ENCODE data around the gene NEK7.
"Not testable (repeated sequence)": the region's sequence is repeated elsewhere in the genome, so short reads cannot be mapped to it uniquely, and the experiment has no call there.

The NEK7 gene

DNA sequence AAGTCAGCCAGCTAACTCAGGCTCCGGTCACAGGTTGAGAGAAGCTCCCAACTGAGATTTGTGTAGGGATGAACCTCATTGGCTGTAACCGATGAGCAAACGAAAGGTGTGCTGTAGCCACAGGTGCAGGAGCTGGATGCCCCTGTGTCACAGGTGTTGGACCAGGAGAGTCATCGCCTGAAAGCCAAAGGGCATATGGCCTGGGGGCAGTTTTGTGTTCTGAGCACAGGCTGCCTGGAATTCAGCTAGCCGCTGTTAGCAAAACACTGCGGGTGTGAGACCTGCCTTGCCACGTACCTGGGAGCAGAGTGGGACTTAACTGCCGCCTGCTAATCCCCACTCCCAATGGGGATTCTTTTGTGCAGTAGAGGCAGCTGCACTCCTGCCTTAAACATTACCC, 55.3 kb downstream of the NEK7 start:
- DNase-seq, result no peak

DNA sequence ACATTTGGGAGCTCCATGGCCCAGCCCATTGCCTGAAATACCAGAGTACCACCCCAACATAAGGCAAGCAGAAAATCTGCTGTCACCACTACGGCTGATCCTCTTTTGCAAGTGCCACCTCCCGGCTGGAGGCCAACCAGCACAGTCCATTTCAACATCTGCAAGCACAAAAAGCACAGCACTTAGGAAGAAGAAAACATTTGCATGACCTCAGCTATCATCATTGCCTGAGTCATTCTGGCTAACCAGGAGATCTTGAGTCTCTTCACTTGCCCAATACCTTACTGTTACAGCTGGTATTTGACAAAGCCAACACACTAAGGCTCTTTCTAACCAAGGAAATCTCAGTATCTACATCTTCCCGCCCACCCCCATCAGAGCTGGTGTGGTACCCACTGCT, 55.9 kb downstream of the NEK7 start:
- DNase-seq, result no peak

DNA sequence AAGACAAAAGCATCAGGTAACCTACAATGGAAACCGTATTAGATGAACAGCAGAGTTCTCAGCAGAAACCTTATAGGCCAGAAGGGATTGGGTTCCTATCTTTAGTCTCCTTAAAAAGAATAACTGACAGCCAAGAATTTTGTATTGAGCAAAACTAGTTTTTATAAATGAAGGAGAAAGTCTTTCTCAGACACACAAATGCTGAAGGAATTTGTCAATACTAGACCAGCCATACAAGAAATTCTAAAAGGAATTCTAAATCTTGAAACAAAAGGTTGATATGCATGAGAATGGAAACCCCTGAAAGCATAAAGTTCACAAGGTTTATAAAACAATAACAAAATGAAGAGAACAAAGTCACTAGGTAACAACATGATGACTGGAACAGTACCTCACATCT, 58.1 kb downstream of the NEK7 start:
- no peak for DNase-seq

DNA sequence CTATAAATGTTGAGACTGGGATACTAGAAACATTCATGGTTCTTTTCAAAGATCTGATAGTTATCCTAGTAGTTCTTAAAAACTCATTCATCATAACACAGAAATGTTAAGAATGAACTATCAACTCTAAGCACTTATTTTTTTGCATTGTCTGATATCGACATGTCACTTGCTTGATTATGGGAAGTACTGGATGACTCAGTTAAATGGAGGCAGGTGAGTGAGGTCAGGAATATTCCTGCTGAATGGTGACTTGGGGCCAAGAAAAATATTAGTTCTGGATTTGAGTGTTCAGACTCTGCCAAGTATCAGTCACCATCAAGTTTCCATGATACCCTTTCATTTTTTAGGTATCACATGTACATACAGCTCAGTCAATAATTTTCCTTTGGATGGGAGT, 63.6 kb downstream of the NEK7 start:
- no peak for DNase-seq

DNA sequence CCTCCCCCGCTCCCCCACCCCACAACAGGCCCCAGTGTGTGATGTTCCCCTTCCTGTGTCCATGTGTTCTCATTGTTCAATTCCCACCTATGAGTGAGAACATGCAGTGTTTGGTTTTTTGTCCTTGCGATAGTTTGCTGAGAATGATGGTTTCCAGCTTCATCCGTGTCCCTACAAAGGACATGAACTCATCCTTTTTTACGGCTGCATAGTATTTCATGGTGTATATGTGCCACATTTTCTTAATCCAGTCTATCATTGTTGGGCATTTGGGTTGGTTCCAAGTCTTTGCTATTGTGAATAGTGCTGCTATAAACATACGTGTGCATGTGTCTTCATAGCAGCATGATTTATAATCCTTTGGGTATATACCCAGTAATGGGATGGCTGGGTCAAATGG, 70.2 kb downstream of the NEK7 start:
- DNase-seq, result not testable (repeated sequence)

DNA sequence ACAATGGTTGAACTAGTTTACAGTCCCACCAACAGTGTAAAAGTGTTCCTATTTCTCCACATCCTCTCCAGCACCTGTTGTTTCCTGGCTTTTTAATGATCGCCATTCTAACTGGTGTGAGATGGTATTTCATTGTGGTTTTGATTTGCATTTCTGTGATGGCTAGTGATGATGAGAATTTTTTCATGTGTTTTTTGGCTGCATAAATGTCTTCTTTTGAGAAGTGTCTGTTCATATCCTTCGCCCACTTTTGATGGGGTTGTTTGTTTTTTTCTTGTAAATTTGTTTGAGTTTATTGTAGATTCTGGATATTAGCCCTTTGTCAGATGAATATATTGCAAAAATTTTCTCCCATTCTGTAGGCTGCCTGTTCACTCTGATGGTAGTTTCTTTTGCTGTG, 70.7 kb downstream of the NEK7 start:
- not testable (repeated sequence) for DNase-seq

DNA sequence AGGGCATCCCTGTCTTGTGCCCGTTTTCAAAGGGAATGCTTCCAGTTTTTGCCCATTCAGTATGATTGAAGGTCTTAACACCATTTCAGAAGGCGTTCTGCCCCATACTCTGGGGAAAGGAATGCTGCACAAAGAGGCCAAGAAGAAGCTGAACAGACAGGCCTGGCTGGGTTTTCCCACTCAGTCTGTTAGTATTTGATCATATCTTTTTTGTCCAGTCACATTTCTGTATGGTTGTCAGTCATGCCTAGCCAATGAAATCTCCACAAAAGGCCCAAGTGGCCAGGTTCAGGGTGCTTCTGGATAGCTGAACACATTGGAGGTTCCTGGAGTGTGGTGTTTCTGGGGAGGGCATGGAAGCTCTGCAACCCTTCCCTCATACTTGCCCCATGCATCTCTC, 72.1 kb downstream of the NEK7 start:
- no peak for DNase-seq

DNA sequence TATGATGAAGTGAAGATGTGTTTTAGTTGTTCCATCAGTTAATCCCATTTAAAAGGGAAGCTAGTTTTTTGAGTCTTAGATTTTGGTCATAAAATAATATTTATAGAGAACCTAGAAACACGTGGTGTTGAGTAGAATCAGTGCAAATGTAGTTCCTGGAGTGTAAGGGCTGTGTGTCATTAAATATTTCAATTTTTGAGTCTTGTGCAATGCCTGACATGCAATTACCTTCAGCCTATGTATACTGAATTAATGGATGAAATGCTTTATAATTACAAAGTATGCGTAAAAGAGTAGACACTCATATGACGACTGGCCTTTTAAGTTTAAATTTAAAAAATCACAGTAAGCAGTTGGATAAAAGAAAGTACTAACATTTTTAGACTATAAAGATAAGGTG, 75.0 kb downstream of the NEK7 start:
- no peak for DNase-seq

DNA sequence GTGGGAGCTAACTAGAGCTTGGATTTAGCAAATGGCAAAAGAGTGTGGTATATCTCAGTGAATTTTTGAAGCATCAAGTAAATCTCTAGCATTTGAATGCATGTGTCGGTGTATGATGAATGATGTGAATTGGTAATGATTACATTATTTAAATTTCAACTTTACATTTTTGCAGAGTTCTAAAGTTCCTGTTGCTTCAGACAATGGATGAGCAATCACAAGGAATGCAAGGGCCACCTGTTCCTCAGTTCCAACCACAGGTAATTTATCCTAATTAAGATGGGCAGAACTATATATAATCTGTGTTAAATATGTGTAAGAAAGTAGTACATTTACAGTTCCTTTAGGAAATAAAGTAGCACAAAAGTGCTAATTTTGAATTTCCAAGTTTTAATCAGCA, 75.6 kb downstream of the NEK7 start:
- DNase-seq, result no peak

DNA sequence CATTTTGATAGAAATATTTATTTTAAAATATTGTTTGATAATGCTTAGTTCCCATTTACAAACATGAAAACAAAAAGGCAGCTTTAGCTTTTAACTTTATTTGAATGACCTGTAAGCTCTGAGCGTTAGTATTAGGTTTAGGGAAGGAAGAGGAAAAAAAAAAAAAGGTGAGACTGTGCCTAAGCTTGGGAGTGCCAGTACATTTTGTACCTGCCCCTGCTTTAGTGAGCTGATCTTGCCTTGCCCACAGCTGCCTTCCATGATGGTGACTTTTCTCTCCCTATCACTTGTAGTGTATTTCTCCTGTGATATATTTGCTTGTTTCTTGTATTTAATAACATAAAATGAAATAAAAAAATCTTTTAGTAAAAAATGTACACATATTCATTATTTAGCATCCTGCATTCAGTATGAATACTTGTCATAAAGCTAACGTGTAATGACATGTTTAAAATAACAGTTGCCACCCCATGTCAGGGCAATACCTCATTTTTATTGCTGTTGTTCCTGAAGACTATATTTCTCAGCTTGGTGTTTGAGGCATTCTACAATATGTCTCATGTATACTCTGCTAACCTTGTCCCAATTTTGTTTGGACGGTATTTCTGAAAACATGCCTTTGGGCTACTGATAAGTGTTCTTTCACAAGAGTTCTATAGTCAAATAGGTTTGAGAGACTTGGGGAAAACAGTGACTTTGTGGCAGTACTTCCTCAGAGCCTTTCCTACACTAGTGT, 76.3 kb downstream of the NEK7 start:
- no peak for DNase-seq

DNA sequence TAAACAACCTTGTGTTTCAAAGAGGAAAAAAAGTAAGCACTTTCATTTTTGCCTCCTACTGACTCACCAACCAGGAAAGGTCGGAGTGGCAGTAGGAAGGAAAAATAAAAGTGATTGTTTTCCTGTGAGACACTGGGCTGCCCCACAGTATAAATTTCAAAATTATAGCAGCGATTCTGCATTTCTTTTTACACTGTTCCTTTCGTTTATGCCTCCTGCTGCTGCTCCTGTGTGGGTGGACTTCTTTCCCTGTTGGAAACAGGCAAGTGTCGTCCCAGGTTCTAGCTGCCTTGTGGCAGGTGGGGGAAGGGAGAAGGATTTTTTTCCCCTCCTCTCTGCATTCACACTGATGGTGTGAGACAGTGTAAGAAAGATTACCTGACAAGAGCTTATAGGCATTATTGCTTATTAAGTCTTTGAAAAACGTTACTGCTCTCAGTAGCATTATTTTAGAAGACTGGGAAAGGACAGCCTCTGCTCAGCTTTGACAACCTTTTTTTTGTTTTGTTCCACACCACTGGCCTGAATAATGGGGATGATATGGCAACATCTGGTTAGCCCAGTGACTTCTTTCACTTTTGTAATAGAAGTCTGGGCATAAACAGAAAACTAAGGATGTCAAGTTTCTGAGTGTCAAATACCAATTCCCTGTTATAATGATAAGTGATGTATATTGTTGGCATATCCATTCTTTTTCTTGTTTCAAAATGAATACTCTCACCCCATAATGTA, 77.9 kb downstream of the NEK7 start:
- no peak for DNase-seq

DNA sequence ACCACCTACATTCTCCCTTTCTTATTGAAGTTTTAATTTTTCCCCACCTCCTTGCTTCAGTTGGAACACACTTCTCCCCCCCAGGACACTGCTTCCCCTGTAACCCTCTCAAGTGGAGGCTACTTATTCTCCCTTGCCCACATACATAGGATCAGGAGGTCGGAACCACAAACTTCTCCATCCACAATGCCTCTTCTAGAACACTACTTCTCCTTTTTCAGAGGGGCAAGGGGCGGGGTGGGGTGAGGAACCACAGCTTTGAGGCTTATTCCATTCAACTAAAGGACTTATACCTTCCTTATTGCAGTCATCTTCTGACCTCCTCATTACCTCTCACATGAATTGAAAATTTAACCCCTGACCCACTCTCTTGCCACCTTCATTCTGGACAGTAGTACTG, 81.3 kb downstream of the NEK7 start:
- no peak for DNase-seq

DNA sequence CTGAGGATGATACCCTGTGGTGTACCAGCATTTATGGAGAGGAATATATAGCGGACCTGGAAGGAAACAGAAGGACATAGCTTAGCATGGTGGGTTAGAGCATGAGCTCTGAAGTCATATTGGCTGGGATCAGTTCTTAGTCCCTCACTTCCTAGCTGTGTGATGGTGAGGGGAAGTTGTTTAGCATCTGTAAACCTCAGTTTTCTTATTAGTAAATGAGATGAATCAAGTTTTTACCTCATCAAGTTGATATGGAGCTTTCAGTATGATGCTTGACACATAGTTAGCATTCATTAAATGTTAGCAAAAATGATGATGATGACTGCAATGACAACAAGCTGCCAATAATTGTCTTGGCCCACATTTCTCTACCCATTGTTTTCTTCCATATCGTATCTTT, 84.8 kb downstream of the NEK7 start:
- no peak for DNase-seq

DNA sequence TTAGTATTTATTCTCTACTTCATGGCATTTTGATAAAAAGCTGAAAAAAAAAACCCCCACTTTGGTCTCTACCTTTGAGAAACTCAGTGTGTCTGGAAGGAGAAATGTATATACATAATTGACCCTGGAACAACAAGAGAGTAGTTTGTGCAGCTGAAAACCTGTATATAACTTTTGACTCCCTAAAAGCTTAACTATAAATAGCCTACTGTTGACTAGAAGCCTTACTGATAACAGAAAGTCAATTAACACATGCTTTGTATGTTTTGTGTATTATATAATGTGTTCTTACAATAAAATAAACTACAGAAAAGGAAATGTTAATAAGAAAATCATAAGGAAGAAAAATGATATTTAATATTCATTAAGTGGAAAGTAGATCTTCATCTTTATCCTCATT, 88.0 kb downstream of the NEK7 start:
- no peak for DNase-seq

DNA sequence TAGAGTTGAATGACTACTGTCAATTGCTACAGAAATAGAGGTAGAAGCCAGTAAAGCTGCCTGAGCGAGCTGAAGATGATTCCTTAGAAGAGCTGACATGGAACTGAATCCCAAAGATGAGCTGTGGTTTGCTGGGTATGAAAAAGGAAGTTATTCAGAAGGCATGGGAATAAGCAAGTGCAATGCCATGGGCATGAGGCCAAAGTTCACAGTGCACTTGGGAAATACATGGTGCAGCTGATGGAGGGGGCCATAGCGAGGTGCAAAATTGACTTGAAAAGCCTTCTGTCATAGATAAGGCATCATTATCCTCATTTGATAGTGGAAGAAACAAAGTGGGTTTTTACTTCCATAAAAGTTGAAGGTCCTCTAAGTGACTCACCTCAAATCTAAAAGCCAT, 88.6 kb downstream of the NEK7 start:
- DNase-seq, result peak; percentile 25

DNA sequence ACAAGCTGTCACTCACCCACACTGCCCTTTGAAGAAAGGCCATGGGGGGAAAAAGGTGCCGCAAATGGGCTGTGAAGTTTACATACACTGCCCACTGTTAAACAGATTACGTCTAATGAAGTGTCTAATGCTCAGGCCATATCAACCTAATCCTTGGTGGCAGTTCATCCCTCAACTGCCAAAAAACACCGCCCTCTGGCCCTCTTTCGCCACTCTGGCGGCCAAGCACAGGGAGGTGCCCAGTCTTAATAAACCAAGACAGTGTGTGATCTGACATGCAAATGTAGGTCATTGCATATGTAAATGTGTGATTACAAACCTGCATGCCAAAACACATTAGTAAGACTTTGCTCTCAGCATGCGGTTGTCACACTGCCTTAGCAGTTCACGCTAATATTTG, 89.5 kb downstream of the NEK7 start:
- DNase-seq, result peak; percentile 92

DNA sequence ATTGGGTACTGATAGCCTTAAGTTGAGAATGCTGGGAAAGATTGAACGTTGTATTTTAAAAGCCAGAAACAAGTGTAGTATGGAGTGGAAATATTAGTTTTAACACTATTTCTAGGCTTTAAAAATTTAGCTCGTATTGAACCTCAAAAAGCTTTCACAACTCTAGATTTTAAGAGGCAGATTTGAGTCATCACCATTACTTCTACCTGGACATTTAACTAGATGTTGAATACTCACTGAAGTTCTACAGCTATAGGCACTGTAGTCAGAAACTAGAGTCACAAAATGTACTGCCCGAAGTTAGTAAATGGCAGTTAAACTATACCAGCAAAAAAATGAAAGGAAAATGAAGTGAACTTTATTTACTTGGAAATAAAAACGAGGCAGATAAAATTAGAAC, 96.5 kb downstream of the NEK7 start:
- DNase-seq, result no peak

DNA sequence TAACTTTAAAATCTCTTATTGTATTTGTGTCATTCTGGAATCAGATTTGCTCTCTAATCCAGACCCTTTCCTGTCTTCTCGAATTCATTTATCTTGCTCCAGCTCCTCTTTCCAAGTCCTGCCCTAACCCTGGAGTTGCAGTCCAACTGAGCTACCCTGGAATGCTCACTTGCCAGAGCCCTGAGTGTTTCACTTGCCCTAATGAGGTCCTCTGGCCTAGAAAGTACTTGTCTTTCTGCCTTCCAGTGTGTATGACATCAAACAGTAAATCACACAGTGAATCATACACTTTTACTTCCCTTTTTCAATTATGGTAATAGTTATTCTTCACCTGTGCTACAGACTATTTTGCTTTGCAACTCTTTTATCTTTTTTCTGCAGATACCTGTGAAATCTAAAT, 96.9 kb downstream of the NEK7 start:
- DNase-seq, result no peak

DNA sequence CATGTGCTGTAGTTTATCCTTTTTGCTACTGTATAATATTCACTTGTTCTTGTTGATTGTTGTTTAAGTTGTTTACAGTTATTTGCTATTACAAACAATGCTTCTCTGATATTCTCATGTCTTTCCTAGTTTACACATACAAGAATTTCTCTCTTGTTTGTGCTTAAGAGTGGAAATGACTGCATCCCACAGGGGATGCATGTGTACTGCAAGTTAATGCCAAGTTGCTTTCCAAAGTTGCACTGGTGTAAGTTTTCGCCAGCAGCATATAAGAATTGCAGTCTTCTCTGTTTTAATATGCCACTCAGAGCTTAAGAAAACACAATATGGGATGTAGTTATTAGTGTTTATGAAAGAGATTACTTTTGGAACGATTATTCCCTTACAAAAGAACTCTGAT, 97.7 kb downstream of the NEK7 start:
- no peak for DNase-seq

DNA sequence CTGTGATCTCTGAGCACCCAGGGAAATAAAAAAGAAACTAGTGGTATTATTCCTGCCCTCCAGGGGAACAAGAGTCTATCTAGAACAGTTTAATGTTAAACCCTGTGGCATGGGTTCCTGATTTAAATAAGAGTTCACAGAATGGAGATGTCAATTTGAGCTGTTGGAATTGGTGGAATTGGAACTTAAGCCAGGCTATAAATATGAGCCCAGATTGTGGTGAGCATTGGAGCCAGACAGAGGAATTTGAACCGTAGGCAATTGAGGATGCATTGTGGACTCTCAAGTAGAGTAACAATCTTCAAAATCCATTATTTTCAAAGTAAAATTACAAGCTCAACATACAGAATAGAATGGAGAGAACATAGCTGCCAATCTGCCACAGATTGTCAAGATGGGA, 98.2 kb downstream of the NEK7 start:
- no peak for DNase-seq

DNA sequence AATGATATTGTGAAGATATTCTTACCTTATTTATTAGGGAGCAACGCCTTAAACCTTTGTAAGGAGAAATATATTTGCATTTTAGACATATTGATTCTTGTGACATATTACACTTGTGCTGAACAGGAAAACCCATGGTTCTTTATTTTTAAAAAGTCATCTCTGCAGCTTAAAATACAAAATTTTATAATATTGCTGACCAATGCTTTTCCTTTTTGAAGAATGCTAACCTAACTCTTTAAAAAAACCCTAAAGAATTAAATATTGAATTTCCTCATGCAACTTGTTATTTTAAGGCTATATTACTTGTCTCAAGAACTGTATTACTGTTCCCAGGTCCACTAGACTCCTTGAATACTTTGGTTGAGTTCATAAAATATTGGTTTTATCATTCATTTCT, 99.0 kb downstream of the NEK7 start:
- DNase-seq, result no peak

DNA sequence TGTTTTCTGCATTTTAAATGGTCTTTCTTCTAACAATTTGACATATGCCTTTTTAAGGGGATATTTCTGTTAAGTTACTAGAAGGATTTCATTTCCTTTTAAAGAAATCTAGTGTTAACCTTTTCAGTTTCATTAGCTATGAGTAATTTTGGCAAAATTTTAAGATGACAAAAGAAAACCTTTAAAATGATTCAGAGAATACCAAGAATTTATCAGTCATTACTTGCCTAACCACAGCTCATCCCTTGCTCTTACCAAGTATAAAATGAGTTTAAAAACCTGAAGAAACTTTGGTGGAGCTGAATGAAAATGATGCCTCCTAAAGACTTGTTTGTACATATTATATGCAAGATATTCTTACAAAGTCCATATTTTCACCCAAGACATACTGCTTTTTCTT, 101.7 kb downstream of the NEK7 start:
- no peak for DNase-seq

DNA sequence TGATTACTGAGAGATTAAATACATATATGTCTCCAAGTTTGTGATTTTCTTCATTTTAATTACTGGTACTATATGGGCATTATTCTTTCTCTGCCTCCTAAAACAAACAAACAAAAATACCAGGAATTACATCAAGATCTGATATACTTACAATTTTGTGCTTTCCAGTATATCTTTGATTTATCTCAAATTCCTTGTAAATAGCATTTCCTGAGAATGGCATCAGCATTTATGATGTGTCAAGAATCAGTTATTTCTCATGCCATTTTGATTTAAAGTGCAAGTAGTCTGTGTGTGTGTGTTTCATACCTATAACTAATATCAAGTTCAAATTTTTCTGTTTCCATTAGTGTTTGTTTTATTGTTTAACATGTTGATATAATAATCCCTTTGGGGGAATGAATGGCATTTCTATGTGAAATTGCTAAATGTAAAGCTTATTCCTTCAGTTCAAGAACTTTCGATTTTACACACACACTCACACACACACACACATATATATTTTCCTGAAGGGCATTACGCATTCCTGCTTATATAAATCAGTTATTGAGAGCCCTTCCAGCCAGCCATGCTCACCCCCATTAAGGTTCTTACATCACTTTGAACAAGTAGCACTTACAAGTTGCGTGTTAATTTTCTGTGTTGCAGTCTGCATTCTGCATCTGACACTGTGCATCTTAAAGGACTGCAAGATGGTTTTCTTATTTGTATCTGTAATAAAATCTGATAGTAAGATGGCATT, 102.7 kb downstream of the NEK7 start:
- DNase-seq, result no peak

DNA sequence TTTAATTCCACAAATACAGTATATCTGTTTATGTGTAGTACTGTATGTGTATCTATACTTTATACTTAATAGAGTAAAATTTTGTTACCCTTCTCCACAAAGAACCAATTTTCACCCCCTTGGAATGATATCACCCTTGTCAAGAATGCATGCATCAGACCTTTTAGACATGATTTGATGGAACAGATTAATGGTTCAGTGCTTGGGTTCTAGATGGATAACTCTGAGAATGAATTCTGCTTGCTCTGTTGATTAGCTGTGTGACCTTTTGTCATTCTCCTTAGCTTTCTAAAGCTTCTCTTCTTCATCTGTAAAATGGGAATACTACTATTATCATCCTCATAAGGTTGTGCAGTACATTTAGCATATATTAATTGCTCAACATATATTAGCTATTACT, 105.1 kb downstream of the NEK7 start:
- DNase-seq, result no peak
